Renal pelvis (tissue), 4 donors: Measurements from ENCODE around the gene S100A7. TPM values are rescaled to one million over a fixed set of nuclear protein-coding genes. Genes with fewer than 3 reads are reported as not detected.
"Not testable (repeated sequence)": the region's sequence is repeated elsewhere in the genome, so short reads cannot be mapped to it uniquely, and the experiment has no call there.

Experiments
- DNase-seq: peaks from one replicate; pipeline ENCODE4 v3.0.0-alpha.2; 2013
- polyA plus RNA-seq, 3 donors: library from polyadenylated mRNA; unstranded; fragments of 120-200 nt; gene quantifications; one replicate each; pipeline ENCODE4 v1.2.1, GENCODE V29; 2013; ENCODE audit not compliant: insufficient read length in 3 of 3

S100A7 gene
- polyA plus RNA-seq, 3 donors, result 0.98 TPM; not detected in 2

- DNase-seq, result no peak
Measured at GRCh38 chr1:153478047-153478691, 17.7 kb upstream of the S100A7 start.

GRCh38 chr1:153476491-153477093 lies 16.1 kb upstream of the S100A7 start:
- DNase-seq, result no peak

DNA sequence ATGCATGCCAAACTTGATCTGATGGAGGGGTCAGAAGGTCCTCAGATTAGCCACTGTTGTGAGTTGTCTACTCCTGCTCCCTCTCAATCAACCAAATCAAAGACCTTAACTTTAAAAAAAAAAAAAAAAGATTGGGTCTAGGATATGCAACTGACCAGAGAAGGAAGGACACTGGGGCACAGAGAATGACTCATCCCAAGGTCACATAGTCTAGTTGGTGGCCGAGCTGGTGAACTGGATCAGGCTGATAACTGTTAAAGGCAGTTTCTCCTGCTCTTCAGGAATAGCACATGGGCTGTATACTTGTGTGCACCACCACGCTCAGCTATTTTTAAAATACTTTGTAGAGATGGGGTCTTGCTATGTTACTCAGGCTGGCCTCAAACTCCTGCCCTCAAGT lies 14.8 kb upstream of the S100A7 start:
- DNase-seq, result no peak

DNA sequence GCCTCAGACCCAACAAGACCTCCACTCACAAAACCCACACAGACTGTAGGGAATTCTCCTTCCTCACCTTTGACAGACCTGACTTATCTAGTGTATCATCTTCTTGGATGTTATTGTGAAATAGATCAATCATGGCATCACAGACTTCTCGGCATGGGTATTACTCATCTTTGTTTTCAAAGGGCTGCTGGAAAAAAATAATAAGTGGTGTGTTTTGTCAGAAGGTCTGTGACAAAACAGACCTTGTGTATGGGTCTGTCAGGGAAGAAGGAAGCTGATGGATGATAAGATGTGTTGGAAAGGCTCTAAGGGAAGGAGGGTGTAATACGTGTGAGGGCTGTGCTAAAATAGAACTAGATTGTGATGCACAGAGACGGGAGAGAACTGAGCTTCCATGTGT lies 13.9 kb upstream of the S100A7 start:
- no peak for DNase-seq

DNA sequence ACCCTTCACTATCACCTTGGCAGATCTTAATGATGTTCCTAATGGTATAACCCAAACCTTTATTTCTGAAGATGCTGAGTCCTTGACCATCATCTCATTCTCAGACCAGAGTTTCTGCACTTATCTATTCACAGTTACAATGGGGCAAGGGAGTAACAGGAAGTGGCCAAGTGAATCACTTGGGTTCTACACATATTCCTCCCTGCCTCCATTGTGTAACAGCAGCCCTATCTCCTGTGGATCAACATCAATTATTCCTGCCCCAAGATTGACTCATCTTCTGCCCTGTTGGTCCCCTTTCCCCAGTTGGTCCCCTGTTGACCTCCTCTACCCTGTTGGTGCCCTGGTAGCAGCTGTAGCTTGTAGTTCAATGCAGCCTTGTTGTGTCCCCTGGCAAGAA lies 10.3 kb upstream of the S100A7 start:
- no peak for DNase-seq

DNA sequence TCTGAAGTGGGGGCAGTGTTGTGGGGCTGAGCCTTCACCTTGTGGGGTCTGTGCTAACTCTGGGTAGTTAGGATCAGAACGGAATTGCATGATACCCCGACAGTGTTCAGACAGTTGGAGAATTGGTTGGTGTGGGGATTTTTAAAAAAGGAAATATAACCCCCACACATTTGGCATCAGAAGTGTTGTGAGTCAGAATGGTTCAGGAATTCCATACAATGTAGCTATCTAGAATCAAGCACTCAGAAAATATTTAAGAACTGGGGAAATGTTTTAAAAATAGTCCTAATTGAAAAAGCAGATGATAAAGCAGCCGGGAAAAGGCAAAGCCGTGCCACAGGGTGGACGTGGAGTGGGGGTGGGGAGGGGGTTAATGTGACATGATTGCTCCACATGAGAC lies 6.5 kb upstream of the S100A7 start:
- no peak for DNase-seq

GRCh38 chr1:153465811-153466636 lies 5.6 kb upstream of the S100A7 start:
- DNase-seq, result no peak

- not testable (repeated sequence) for DNase-seq
Measured at GRCh38 chr1:153462741-153463140, 2.3 kb upstream of the S100A7 start.

- DNase-seq, result no peak
Measured at GRCh38 chr1:153459655-153460054, 796 bp downstream of the S100A7 start.

DNA sequence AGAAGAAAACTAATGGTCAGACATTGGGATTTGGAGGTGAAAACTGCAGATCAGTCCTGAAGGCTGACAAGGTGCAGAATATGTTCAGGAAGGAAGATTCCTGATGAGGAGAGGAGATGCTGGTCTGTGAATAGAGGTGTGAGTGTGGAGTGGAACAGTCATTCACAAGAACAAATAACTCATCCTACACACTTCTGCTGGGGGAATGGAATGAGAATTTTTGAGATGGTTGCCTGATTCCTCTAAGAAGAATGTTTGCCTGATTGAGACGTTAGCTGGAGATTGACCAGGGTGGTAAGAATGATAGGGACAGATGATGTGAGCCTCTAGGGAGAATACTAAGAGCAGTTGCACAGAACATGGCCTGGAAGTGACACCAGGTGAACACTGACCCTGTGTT lies 4.1 kb downstream of the S100A7 start:
- DNase-seq, result no peak

- DNase-seq, result not testable (repeated sequence)
Measured at GRCh38 chr1:153448851-153449250, 11.6 kb downstream of the S100A7 start.

- no peak for DNase-seq
Measured at GRCh38 chr1:153447498-153448170, 12.8 kb downstream of the S100A7 start.

DNA sequence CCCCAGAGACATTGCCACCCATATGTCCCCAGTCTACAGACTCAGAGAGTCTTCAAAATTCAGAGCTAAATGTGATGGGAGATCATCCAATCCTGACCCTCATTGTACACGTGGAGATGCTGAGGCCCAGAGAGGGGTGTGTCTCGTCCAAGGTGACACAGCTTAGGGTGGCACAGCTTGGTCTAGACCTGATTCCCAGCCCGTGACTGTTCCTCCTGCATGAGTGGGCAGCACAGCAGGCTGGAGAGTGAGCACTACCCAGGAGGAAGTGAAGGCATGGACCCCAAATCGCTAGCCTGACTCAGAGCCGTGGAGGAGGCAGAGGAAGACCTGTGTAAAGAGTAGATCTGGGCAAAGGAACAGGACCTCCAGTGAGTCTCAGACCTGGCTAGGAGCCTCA lies 16.4 kb downstream of the S100A7 start:
- no peak for DNase-seq

DNA sequence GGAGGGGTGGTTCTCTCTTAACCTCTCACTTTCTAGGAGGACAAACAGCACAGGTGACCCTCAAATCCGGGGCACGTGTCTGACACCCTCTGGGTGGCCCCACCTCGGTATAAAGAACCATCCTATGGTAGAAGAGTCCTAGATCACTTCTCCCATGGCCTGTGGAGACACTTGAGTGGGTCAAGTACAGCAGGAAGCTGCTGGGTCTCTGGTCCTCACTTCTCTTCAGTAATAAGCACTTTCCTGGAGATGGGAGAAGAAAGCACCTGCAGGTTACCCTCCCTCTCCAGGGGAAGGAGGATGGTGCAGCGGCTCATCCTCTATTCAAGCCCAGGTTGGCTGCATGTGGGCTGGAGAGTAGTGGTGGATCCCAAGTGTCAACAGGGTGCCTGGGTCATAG lies 17.0 kb downstream of the S100A7 start:
- DNase-seq, result no peak

- no peak for DNase-seq
Measured at GRCh38 chr1:153441238-153441755, 19.2 kb downstream of the S100A7 start.

- no peak for DNase-seq
Measured at GRCh38 chr1:153439273-153439672, 21.2 kb downstream of the S100A7 start.

DNA sequence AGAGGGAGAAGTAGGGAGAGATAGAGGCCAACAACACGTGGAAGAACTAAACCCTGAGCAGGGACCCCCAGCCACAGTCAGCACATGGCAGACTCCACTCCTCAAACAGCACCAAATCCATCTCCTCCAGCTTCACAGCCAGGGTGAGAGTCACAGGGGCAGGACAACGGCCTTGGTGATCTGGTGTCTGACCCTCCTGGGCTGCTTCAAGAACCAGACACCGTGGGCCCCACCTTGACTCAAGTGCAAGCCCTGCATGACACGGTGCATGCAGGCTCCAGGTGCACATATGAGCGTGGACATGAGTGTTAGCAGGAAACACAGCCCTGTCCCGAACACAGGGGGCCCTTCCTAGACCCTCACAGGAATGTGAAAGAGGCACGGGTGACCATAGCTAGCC lies 21.9 kb downstream of the S100A7 start:
- DNase-seq, result no peak

DNA sequence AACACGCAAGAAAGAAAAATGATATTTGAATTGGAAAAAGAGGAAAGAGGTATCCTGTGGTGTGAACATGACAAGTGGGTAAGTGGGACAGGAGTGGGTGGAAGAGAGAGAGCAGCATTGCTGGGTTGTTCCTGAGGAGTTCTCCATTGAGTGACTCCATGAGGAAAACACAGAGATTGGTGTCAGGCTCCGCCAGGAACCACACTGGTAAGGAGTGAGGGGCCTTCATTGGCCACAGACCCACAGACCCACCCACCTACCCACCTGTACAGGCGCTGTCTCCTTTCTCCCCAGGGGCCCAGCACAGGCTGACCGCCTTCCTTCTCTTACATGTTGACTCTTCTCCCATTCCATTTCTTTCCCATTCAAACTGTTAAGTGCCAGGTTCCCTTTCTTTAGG lies 23.2 kb downstream of the S100A7 start:
- DNase-seq, result no peak

DNA sequence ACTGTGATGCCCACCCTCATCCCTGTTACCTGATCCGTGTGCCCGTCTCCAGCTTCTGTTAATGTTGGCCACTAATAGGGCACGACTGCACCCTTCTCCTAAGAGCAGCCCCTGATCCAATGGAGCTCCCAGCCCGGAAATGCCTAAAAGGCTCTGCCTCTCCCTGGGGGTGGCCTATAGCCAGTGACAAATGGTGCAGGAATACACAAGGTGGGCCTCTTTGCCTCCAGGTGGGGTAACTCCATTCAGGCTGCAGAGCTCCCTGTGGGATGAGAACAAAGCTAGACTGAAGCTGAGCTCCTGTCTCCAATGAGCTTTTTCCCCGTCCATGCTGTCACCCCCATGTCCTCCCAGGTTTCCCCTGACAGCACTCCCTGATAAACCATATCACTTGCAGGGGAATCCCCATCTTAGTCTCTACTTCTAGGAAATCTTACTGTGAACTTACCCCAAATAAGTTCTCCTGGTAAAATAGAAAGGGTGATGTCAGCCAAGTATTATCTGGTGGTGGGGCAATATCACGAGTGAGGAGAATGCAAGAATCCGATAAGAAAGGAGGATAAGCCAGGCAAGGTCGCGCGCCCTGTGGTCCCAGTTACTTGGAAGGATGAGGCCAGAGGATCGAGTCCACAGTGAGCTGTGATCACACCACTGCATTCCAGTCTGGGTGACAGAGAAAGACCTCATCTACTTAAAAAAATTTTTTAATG lies 25.6 kb downstream of the S100A7 start:
- no peak for DNase-seq

- DNase-seq, result no peak
Measured at GRCh38 chr1:153432874-153433681, 27.4 kb downstream of the S100A7 start.

DNA sequence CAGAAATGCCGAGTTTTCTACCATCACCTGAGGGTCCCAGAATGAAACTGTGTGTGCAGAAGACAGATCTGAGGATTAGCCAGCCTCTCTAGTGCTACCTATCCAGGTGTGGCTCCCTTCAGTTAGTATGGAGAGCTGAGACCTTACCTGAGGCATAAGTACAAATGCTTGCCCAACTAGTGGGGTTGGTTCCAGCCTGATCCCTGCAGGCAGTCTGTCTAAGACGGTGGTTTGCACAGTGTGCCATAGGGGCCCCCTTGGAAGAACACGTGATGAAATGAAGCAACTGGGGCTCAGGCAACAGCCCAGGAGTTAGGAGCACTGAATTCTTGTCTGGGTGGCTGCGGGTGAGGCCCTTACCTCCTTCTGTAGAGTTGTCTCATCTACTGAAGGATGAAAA lies 28.5 kb downstream of the S100A7 start:
- no peak for DNase-seq
